H1 (cell line): ENCODE measurements around the gene RNF220. TPM values are rescaled to one million over a fixed set of nuclear protein-coding genes. Genes with fewer than 3 reads are reported as not detected.

Experiments used
- CTCF ChIA-PET: fragments of 300-600 bp; sonication (Branson Sonifier 250); formaldehyde crosslinking; loops from one replicate; lab custom pipeline; 2021; ENCODE audit not compliant: partially characterized antibody; lab: Charles Lee
- POLR2A ChIA-PET: fragments of 300-600 bp; sonication (Branson Sonifier 250); formaldehyde crosslinking; loops from one replicate; lab custom pipeline; 2021; ENCODE audit warnings: inconsistent platforms; ENCODE audit not compliant: partially characterized antibody; lab: Charles Lee
- DNase-seq, 2 experiments: peaks; one replicate each; pipeline versions ENCODE4 v3.0.0 to v3.0.0-alpha.2; 2010 to 2022; ENCODE audit warnings: low spot score in 2 of 2, low read depth in 1 of 2, mixed read lengths in 1 of 2
- FAIRE-seq: peaks from 2 replicates; lab custom pipeline; 2011; peaks lifted over from hg19 to GRCh38; lab: Jason Lieb, UNC
- H2AFZ ChIP-seq: 2 replicates; pipeline ENCODE4 v1.8.1; 2012; ENCODE audit warnings: low read length, inconsistent platforms
- H2AK5ac ChIP-seq: 2 replicates; pipeline ENCODE4 v1.6.1; 2013; ENCODE audit warnings: low read depth, low read length
- H2BK120ac ChIP-seq: replicated peaks from 2 replicates; pipeline ENCODE3; 2013; ENCODE audit warnings: low read depth, low read length, inconsistent platforms
- H2BK12ac ChIP-seq: 2 replicates; pipeline ENCODE4 v1.6.1; 2013; ENCODE audit warnings: low read depth, low read length
- H2BK15ac ChIP-seq: 2 replicates; pipeline ENCODE4 v1.6.1; 2013; ENCODE audit warnings: low read length
- H2BK20ac ChIP-seq: 2 replicates; pipeline ENCODE4 v1.6.1; 2013; ENCODE audit warnings: low read length
- H2BK5ac ChIP-seq: 2 replicates; pipeline ENCODE4 v1.6.1; 2013; ENCODE audit warnings: low read depth, low read length
- H3K14ac ChIP-seq: 2 replicates; pipeline ENCODE4 v1.6.1; 2013; ENCODE audit warnings: inconsistent platforms; ENCODE audit not compliant: insufficient read length
- H3K18ac ChIP-seq: 2 replicates; pipeline ENCODE4 v1.6.1; 2013; ENCODE audit warnings: low read length; ENCODE audit errors: extremely low read depth
- H3K23ac ChIP-seq: 2 replicates; pipeline ENCODE4 v1.6.1; 2013; ENCODE audit warnings: inconsistent platforms; ENCODE audit not compliant: insufficient read length
- H3K23me2 ChIP-seq: 2 replicates; pipeline ENCODE4 v1.6.1; 2013; ENCODE audit warnings: low read depth, low read length
- H3K27ac ChIP-seq: 2 replicates; pipeline ENCODE4 v1.6.1; 2011; ENCODE audit warnings: low read depth, low read length, inconsistent platforms
- H3K27me3 ChIP-seq, 4 experiments: replicated peaks in 1 of 4; 1 replicate in 1 of 4; 2 replicates in 3 of 4; pipeline versions ENCODE4 v1.6.1 to v1.8.1; 2011 to 2013; ENCODE audit warnings: low read length in 3 of 4, mild to moderate bottlenecking in 3 of 4, inconsistent platforms in 2 of 4, mixed read lengths in 2 of 4, moderate library complexity in 1 of 4; ENCODE audit not compliant: control insufficient read depth in 3 of 4, insufficient read depth in 3 of 4; ENCODE audit errors: extremely low read depth in 1 of 4
- H3K36me3 ChIP-seq, 4 experiments: 2 replicates each; pipeline versions ENCODE4 v1.6.1 to v1.8.1; 2011 to 2013; ENCODE audit warnings: mild to moderate bottlenecking in 4 of 4, low read length in 3 of 4, moderate library complexity in 2 of 4, control low read depth in 1 of 4, inconsistent platforms in 1 of 4; ENCODE audit not compliant: insufficient read depth in 4 of 4, control insufficient read depth in 2 of 4
- H3K4ac ChIP-seq: replicated peaks from 2 replicates; pipeline ENCODE3; 2013; ENCODE audit warnings: low read length, low read depth, mixed read lengths, inconsistent platforms; ENCODE audit not compliant: insufficient read length
- H3K4me1 ChIP-seq, 4 experiments: replicated peaks in 1 of 4; 1 replicate in 1 of 4; 2 replicates in 3 of 4; pipeline versions ENCODE4 v1.6.1 to v1.8.1; 2011 to 2013; ENCODE audit warnings: low read length in 3 of 4, inconsistent platforms in 2 of 4, mixed read lengths in 1 of 4; ENCODE audit not compliant: insufficient read depth in 4 of 4, control insufficient read depth in 3 of 4
- H3K4me2 ChIP-seq, 2 experiments: 2 replicates each; pipeline versions ENCODE4 v1.6.1 to v1.8.1; 2011 to 2013; ENCODE audit warnings: low read depth in 2 of 2, low read length in 2 of 2, control low read depth in 1 of 2, inconsistent platforms in 1 of 2, mild to moderate bottlenecking in 1 of 2; ENCODE audit not compliant: insufficient read depth in 1 of 2
- H3K4me3 ChIP-seq, 4 experiments: fragments of 200-600, 300-600 bp in 1 of 4; sonication (generic), shearing (Covaris generic), sonication (Bioruptor Twin) in 1 of 4; 2 replicates each; pipeline versions ENCODE4 v1.5.1 to v1.8.1; 2011 to 2016; ENCODE audit warnings: low read length in 4 of 4, low read depth in 3 of 4, control low read depth in 2 of 4, inconsistent platforms in 2 of 4, mild to moderate bottlenecking in 2 of 4, mixed read lengths in 1 of 4, moderate library complexity in 1 of 4; ENCODE audit not compliant: insufficient read depth in 2 of 4; ENCODE audit errors: extremely low read depth in 1 of 4
- H3K56ac ChIP-seq: replicated peaks from 2 replicates; pipeline ENCODE3; 2013; ENCODE audit warnings: low read depth, mild to moderate bottlenecking, mixed read lengths, low read length, inconsistent platforms; ENCODE audit not compliant: insufficient read length
- H3K79me1 ChIP-seq: 2 replicates; pipeline ENCODE4 v1.6.1; 2013; ENCODE audit warnings: low read depth, low read length, control low read depth
- H3K79me2 ChIP-seq, 2 experiments: 2 replicates each; pipeline versions ENCODE4 v1.6.1 to v1.8.1; 2012 to 2013; ENCODE audit warnings: low read length in 2 of 2, mild to moderate bottlenecking in 2 of 2, inconsistent platforms in 1 of 2; ENCODE audit not compliant: insufficient read depth in 2 of 2, control insufficient read depth in 1 of 2
- H3K9ac ChIP-seq, 4 experiments: replicated peaks in 1 of 4; 1 replicate in 1 of 4; 2 replicates in 3 of 4; pipeline versions ENCODE4 v1.6.1 to v1.8.1; 2011 to 2013; ENCODE audit warnings: low read depth in 3 of 4, low read length in 3 of 4, control low read depth in 2 of 4, mild to moderate bottlenecking in 2 of 4, moderate library complexity in 2 of 4, inconsistent platforms in 1 of 4; ENCODE audit errors: extremely low read depth in 1 of 4
- H3K9me3 ChIP-seq, 2 experiments: 2 replicates each; pipeline versions ENCODE4 v1.6.1 to v1.8.1; 2012 to 2013; ENCODE audit warnings: mild to moderate bottlenecking in 2 of 2, moderate library complexity in 2 of 2, control low read depth in 1 of 2, inconsistent platforms in 1 of 2, low read depth in 1 of 2, low read length in 1 of 2, mixed read lengths in 1 of 2; ENCODE audit not compliant: insufficient read depth in 2 of 2
- H4K20me1 ChIP-seq, 2 experiments: replicated peaks in 1 of 2; 2 replicates each; pipeline versions ENCODE3 to v1.8.1; 2011 to 2013; ENCODE audit warnings: inconsistent platforms in 2 of 2, low read length in 2 of 2, mild to moderate bottlenecking in 1 of 2; ENCODE audit not compliant: insufficient read depth in 2 of 2, control insufficient read depth in 1 of 2
- H4K5ac ChIP-seq: 2 replicates; pipeline ENCODE4 v1.6.1; 2013; ENCODE audit warnings: low read length, low read depth, mixed read lengths, inconsistent platforms; ENCODE audit not compliant: insufficient read length
- H4K8ac ChIP-seq: 2 replicates; pipeline ENCODE4 v1.8.0; 2013; ENCODE audit warnings: mild to moderate bottlenecking, moderate library complexity, low read length, inconsistent platforms; ENCODE audit not compliant: insufficient read depth; ENCODE audit errors: extremely low read depth
- H4K91ac ChIP-seq: replicated peaks from 2 replicates; pipeline ENCODE3; 2013; ENCODE audit warnings: low read length, mixed read lengths, inconsistent platforms; ENCODE audit not compliant: insufficient read length
- BACH1 ChIP-seq: IDR thresholded peaks from 2 replicates; pipeline ENCODE4 v1.6.1; 2012; ENCODE audit warnings: low read length, improper control_type of control experiment
- CBX5 ChIP-seq: fragments of 300-800, 300-1000 bp; sonication (generic); IDR thresholded peaks from 2 replicates; pipeline ENCODE4 v1.7.1; 2016; ENCODE audit warnings: antibody characterized with exemption, low read length, low read depth
- CEBPB ChIP-seq: IDR thresholded peaks from 2 replicates; pipeline ENCODE4 v1.6.1; 2012; ENCODE audit warnings: low read depth, low read length
- CHD2 ChIP-seq: IDR thresholded peaks from 2 replicates; pipeline ENCODE4 v1.6.1; 2012; ENCODE audit warnings: low read length, improper control_type of control experiment
- CTBP2 ChIP-seq: IDR thresholded peaks from 2 replicates; pipeline ENCODE4 v1.7.0; 2011; ENCODE audit warnings: borderline replicate concordance, mild to moderate bottlenecking, moderate library complexity, mixed read lengths, low read length; ENCODE audit not compliant: insufficient read depth, insufficient read length
- HDAC6 ChIP-seq: IDR thresholded peaks from one replicate; pipeline ENCODE4 v1.7.1; 2012; ENCODE audit warnings: low read depth, mild to moderate bottlenecking, inconsistent platforms, low read length, moderate library complexity
- JUND ChIP-seq: IDR thresholded peaks from 2 replicates; pipeline ENCODE4 v1.6.1; 2011; ENCODE audit warnings: mild to moderate bottlenecking, improper control_type of control experiment, low read length
- KDM1A ChIP-seq: fragments of 200-600, 300-600 bp; sonication (generic); IDR thresholded peaks from 2 replicates; pipeline ENCODE4 v1.7.1; 2016; ENCODE audit warnings: mild to moderate bottlenecking, low read length, borderline replicate concordance
- KDM4A ChIP-seq: IDR thresholded peaks from one replicate; pipeline ENCODE4 v1.7.1; 2012; ENCODE audit warnings: low read depth, mild to moderate bottlenecking, moderate library complexity, low read length, inconsistent platforms; ENCODE audit not compliant: severe bottlenecking
- MAFK ChIP-seq: IDR thresholded peaks from 2 replicates; pipeline ENCODE4 v1.6.1; 2012; ENCODE audit warnings: low read depth, mild to moderate bottlenecking, improper control_type of control experiment, low read length
- POU5F1 ChIP-seq: IDR thresholded peaks from 2 replicates; pipeline ENCODE4 v1.6.1; 2011; ENCODE audit warnings: low read depth, mild to moderate bottlenecking, low read length, moderate library complexity
- SP1 ChIP-seq: IDR thresholded peaks from 2 replicates; pipeline ENCODE4 v1.6.1; 2011; ENCODE audit warnings: low read depth, low read length
- SP4 ChIP-seq: IDR thresholded peaks from 2 replicates; pipeline ENCODE4 v1.6.1; 2012; ENCODE audit warnings: low read length, inconsistent platforms
- ZNF274 ChIP-seq: IDR thresholded peaks from 2 replicates; pipeline ENCODE4 v1.7.0; 2012; ENCODE audit warnings: low read length, borderline replicate concordance; ENCODE audit errors: extremely low read depth
- WGBS, 2 experiments: shearing (Covaris generic) in 1 of 2; methylation state at CpG; one replicate each; pipeline versions ENCODE4 v1.1.6 to v1.1.7; 2013 to 2015; ENCODE audit warnings: low lambda C conversion rate in 2 of 2, mixed read lengths in 2 of 2, inconsistent platforms in 1 of 2, low coverage in 1 of 2, missing lambda C conversion rate in 1 of 2; ENCODE audit not compliant: insufficient replicate concordance in 2 of 2, insufficient coverage in 1 of 2, insufficient read length in 1 of 2; ENCODE audit errors: extremely low coverage in 1 of 2, missing lambda C conversion rate in 1 of 2; 5-methylcytosine and 5-hydroxymethylcytosine counted together
- polyA plus RNA-seq, 7 experiments: library from polyadenylated mRNA; depleted of rRNA in 3 of 7; stranded (reverse) in 5 of 7; unstranded in 2 of 7; fragments of >200 nt in 5 of 7; fragments of 200-250 nt in 2 of 7; gene quantifications; 1 replicate in 5 of 7; 2 replicates in 1 of 7; 4 replicates in 1 of 7; pipeline versions ENCODE4 v1.2.1 to v1.2.3, GENCODE V29; 2011 to 2013; ENCODE audit warnings: missing spikeins in 2 of 7, mixed read lengths in 2 of 7
- total RNA-seq: library from RNA; stranded (reverse); fragmentation: NEBNext Ultra II Directional; extraction: Animal tissue kit (Norgen Biotek cat#: 25700); gene quantifications from 2 replicates; pipeline ENCODE4 v1.2.1, GENCODE V29; 2021

Gene RNF220
- total and polyA plus RNA-seq, 2 of the 8 experiments (the other 6 are each of a cell fraction or from before 2014, with no cell fraction given): 123 to 160 TPM

DNA sequence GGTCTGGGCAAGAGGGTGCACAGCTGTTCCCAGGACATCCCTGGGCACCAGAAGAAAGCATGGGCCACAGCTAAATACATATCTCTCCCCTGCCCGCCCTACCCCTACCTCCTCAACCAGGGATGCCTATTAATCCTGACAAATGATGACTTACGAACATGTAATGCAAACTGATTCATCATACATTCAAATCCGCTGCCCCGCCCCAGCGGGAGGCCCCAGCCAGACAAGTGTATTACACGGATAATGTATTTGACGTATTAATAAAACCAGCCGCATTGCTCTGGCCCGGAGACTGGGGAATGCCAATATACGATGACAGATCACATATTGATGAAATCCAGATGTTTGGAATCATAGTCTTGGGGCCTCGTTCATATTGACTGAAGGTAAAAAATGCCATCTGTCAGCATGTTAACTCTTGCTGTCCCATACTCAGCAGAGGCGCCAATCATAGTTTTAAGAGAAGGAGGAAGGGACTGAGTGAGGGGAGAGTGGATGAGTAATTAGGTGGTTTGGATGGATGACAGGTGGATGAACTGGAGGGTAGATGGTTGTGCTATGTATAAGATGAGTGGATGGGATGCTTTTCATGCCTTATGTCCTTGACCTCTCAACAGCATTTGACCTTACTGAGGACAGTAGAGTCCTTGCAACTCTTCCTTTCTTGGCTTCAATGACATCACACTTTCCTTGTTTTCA lies 201.0 kb downstream of the RNF220 start:
- Histone ChIP-seq H2AK5ac (no peak overlapping the region), H3K36me3 (no peaks in the 10 kb centered on the region), H2BK5ac (no peak overlapping the region), H3K56ac (no peak overlapping the region), H4K91ac (no peak overlapping the region), H3K9ac (no peak overlapping the region), H4K20me1 (peaks cover 0 to 9% of the 10 kb centered on the region in 2 experiments), H2BK20ac (no peak overlapping the region), H2AFZ (no peak overlapping the region), H3K27me3 (no peaks in the 10 kb centered on the region; a peak in 1 of 7 replicates), H2BK15ac (no peak overlapping the region), H3K18ac (no peak overlapping the region), H3K9me3 (no peaks in the 10 kb centered on the region), H3K79me1 (no peaks in the 10 kb centered on the region), H3K23ac (no peak overlapping the region), H3K27ac (no peak overlapping the region), H3K23me2 (peaks cover 5% of the 10 kb centered on the region; the same call in 1 of the 2 replicates), H4K5ac (no peak overlapping the region), H3K4me2 (no peak overlapping the region), H3K4ac (no peak overlapping the region), H2BK12ac (no peak overlapping the region), H2BK120ac (no peak overlapping the region), H3K14ac (no peak overlapping the region), H4K8ac (no peak overlapping the region), H3K4me3 (no peak overlapping the region), H3K79me2 (no peaks in the 10 kb centered on the region; a peak in 1 of 4 replicates), H3K4me1 (peaks cover 2 to 16% (median 11%) of the 10 kb centered on the region in 4 experiments; a peak in 6 of 7 replicates)
- ChIA-PET CTCF (interaction anchor here (0.7 to 7.0 kb wide), 8 partner anchors 9 to 388 kb away, joined by 3 to 127 read pairs (median 6); no protein-coding TSS in a partner anchor), POLR2A (interaction anchor here (6.8 kb wide), 1 partner anchor 26 kb away, joined by 58 read pairs; no protein-coding TSS in a partner anchor)
- DNase-seq (no peak), FAIRE-seq (no peak)
- TF ChIP-seq MAFK: no peak
- TF ChIP-seq KDM4A: no peak
- TF ChIP-seq BACH1: no peak
- TF ChIP-seq KDM1A: no peak
- no peak for TF ChIP-seq CHD2
- TF ChIP-seq CBX5: no peak
- no peak for TF ChIP-seq SP4
- no peak for TF ChIP-seq CTBP2
- no peak for TF ChIP-seq JUND
- TF ChIP-seq HDAC6: no peak
- TF ChIP-seq POU5F1: no peak
- TF ChIP-seq SP1: no peak
- TF ChIP-seq CEBPB: no peak
- TF ChIP-seq ZNF274: no peak
- WGBS, 2 experiments: 93% methylated on average over 12 of the region's 12 CpGs; no CpG with 5 or more reads in 1 of the 2 experiments
